Measurements from ENCODE around the gene TPRN.

- TF ChIP-seq SP1 (IDR thresholded peaks at IDR 0.05; ENCODE audit: low read depth) (no peak), ATF3 (IDR thresholded peaks at IDR 0.05) (no peak), CTCF (IDR thresholded peaks at IDR 0.05 in 2 of 3, conservative IDR thresholded peaks at IDR 0.05 in 1 of 3; ENCODE audit: borderline replicate concordance in 1 of 3, insufficient read depth in 1 of 3, low read depth in 2 of 3, low read length in 2 of 3) (no peak), JUND (IDR thresholded peaks at IDR 0.05) (no peak), MAX (IDR thresholded peaks at IDR 0.05) (no peak), EGR1 (IDR thresholded peaks at IDR 0.05; ENCODE audit: low read depth) (no peak), EZH2phosphoT487 (IDR thresholded peaks at IDR 0.05; ENCODE audit: borderline replicate concordance) (no peak), POLR2A (IDR thresholded peaks at IDR 0.05; ENCODE audit: borderline replicate concordance, extremely low read depth, insufficient read depth, insufficient read length) (no peak), TCF7L2 (IDR thresholded peaks at IDR 0.05; ENCODE audit: borderline replicate concordance, extremely low read depth, insufficient read depth, insufficient read length) (no peak), POLR2AphosphoS5 (IDR thresholded peaks at IDR 0.05; ENCODE audit: low read depth, low read length) (no peak)
Measured at GRCh38 chr9:137152844-137153405, 47.6 kb downstream of the TPRN start.
